Ovary (tissue), 3 donors: ENCODE data around the gene KANK2.

ENCODE experiments used
- CTCF ChIP-seq, 3 donors: fragments of 450-650 bp in 2 of 3; fragments of 200-600 bp in 1 of 3; IDR thresholded peaks; one replicate each; pipeline versions ENCODE4 v1.5.1 to v1.8.0; 2016 to 2022; ENCODE audit warnings: antibody characterized with exemption in 3 of 3, mild to moderate bottlenecking in 1 of 3
- EP300 ChIP-seq: sonication (generic); formaldehyde crosslinking; IDR thresholded peaks from one replicate; pipeline ENCODE4 v1.6.1; 2017; ENCODE audit warnings: antibody characterized with exemption
- POLR2A ChIP-seq: fragments of 450-650 bp; IDR thresholded peaks from one replicate; pipeline ENCODE4 v1.6.1; 2017; ENCODE audit warnings: antibody characterized with exemption, mild to moderate bottlenecking, moderate library complexity
- donor health status: DM: no; HTN: no; CAD: no.

DNA sequence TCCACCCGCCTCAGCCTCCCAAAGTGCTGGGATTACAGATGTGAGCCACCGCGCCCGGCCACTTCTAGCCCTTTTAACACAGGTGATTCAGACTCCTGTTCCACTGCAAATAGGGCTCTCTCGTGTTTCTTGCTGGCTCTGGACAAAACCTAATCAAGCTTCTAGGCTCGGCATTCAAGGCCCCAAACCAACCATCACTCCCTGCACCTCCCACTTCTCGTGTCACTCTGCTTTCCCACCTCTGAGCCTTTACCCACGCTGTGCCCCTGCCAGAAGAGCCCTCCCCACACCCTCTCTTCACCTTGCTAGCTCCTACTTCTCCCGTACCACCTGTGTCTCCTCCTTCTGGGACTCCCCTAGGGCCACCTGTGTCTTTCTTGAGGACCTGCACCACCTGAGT lies 19.8 kb downstream of the KANK2 start:
- TF ChIP-seq POLR2A (no peak), CTCF (IDR thresholded peaks at IDR 0.05) (no peak), EP300 (no peak)
